ENCODE measurements around the gene SLC9A5. TPM values are rescaled to one million over a fixed set of nuclear protein-coding genes. Genes with fewer than 3 reads are reported as not detected.

Gene SLC9A5
- total and polyA plus RNA-seq, 9 of the 15 experiments (the other 6 are each of a cell fraction or from before 2014, with no cell fraction given) = 0.06 to 3.1 (median 1.2) TPM

- TF ChIP-seq MITF (IDR thresholded peaks at IDR 0.05) (no peak), ZBTB7A (IDR thresholded peaks at IDR 0.05; ENCODE audit: borderline replicate concordance, control insufficient read depth, low read depth, low read length) (peak; percentile 89; the same call in 1 of the 2 replicates), SIX5 (IDR thresholded peaks at IDR 0.05; ENCODE audit: borderline replicate concordance in 1 of 2, insufficient read depth in 1 of 2, low read depth in 1 of 2, low read length in 2 of 2) (no peak), FOSL1 (tag; conservative IDR thresholded peaks at IDR 0.05) (no peak), ERF (CRISPR knock-in tag; IDR thresholded peaks at IDR 0.05) (0 out of 2 replicates have a peak, but pooled peaks have one; percentile 18), GATAD2B (IDR thresholded peaks at IDR 0.05; ENCODE audit: borderline replicate concordance) (peak; percentile 65; the same call in 1 of the 2 replicates), TSC22D4 (tag; IDR thresholded peaks at IDR 0.05) (no peak), SMAD4 (CRISPR knock-in tag; conservative IDR thresholded peaks at IDR 0.05) (peak; percentile 68), ZNF551 (CRISPR knock-in tag; IDR thresholded peaks at IDR 0.05) (no peak), ZNF717 (CRISPR knock-in tag; IDR thresholded peaks at IDR 0.05) (no peak), POLR3G (IDR thresholded peaks at IDR 0.05; ENCODE audit: extremely low read depth, insufficient read length, insufficient replicate concordance) (no peak), ARID1B (IDR thresholded peaks at IDR 0.05) (no peak), TEAD2 (tag; IDR thresholded peaks at IDR 0.05) (no peak), ZNF778 (CRISPR knock-in tag; IDR thresholded peaks at IDR 0.05) (no peak), MAX (CRISPR knock-in tag; IDR thresholded peaks at IDR 0.05) (0 out of 2 replicates have a peak, but pooled peaks have one; percentile 12), ZNF561 (CRISPR knock-in tag; conservative IDR thresholded peaks at IDR 0.05) (no peak), PCBP1 (IDR thresholded peaks at IDR 0.05; ENCODE audit: low read depth, low read length, poor library complexity, severe bottlenecking) (peak; percentile 51), ZNF212 (CRISPR knock-in tag; IDR thresholded peaks at IDR 0.05) (no peak), MCM2 (IDR thresholded peaks at IDR 0.05; ENCODE audit: low read depth) (no peak), USF1 (CRISPR knock-in tag; IDR thresholded peaks at IDR 0.05) (peak; percentile 0; the same call in 1 of the 2 replicates), THRB (CRISPR knock-in tag; conservative IDR thresholded peaks at IDR 0.05) (no peak), USF2 (CRISPR knock-in tag; IDR thresholded peaks at IDR 0.05) (peak; percentile 22; the same call in 1 of the 2 replicates)
Measured at GRCh38 chr16:67248401-67249177, at the start of gene SLC9A5 (continued).

All from K562 (cell line).